B cell (primary cell): ENCODE measurements around the gene LIPT1. TPM values are rescaled to one million over a fixed set of nuclear protein-coding genes. Genes with fewer than 3 reads are reported as not detected.
A peak's percentile ranks its signal among the peaks of the same experiment; 100 is the strongest.

Experiments
- ATAC-seq: fragments of 200-7000 bp; cut with Tn5 transposase; one replicate; pipeline ENCODE4 v1.10.0; 2021; ENCODE audit warnings: low read depth, mild to moderate bottlenecking, moderate number of reproducible peaks, moderate library complexity
- CTCF ChIA-PET: fragments of 350-600 bp; sonication (Branson Sonifier 250); formaldehyde crosslinking; loops from one replicate; lab custom pipeline; 2021; ENCODE audit warnings: antibody characterized with exemption, inconsistent platforms; lab: Charles Lee
- POLR2A ChIA-PET: fragments of 350-600 bp; sonication (Branson Sonifier 250); formaldehyde crosslinking; loops from one replicate; lab custom pipeline; 2021; ENCODE audit warnings: antibody characterized with exemption; lab: Charles Lee
- DNase-seq: peaks from one replicate; pipeline ENCODE4 v3.0.0; 2013
- H2AFZ ChIP-seq: 2 replicates; pipeline ENCODE4 v1.6.1; 2012; ENCODE audit warnings: mild to moderate bottlenecking, low read depth, low read length; ENCODE audit not compliant: insufficient read depth, poor library complexity, severe bottlenecking
- H3K27ac ChIP-seq, 2 donors: 1 replicate in 1 of 2; 2 replicates in 1 of 2; pipeline ENCODE4 v1.5.1; 2012 to 2013; ENCODE audit warnings: low read length in 2 of 2, mild to moderate bottlenecking in 2 of 2, moderate library complexity in 1 of 2
- H3K27me3 ChIP-seq, 4 experiments: fragments of 200-600 bp in 1 of 4; sonication (generic) in 1 of 4; replicated peaks in 1 of 4; 1 replicate in 2 of 4; 2 replicates in 2 of 4; pipeline versions ENCODE4 v1.6.1 to v1.7.0; 2013 to 2016; ENCODE audit warnings: low read length in 3 of 4, mild to moderate bottlenecking in 2 of 4, mixed read lengths in 1 of 4, moderate library complexity in 1 of 4; ENCODE audit not compliant: insufficient read depth in 4 of 4, control insufficient read depth in 3 of 4; ENCODE audit errors: control extremely low read depth in 1 of 4
- H3K36me3 ChIP-seq, 2 experiments: replicated peaks in 1 of 2; 1 replicate in 1 of 2; 2 replicates in 1 of 2; pipeline versions ENCODE4 v1.6.1 to v1.7.1; 2013; ENCODE audit warnings: low read length in 1 of 2; ENCODE audit not compliant: insufficient read depth in 2 of 2, control insufficient read depth in 1 of 2; ENCODE audit errors: control extremely low read depth in 1 of 2, extremely low read depth in 1 of 2
- H3K4me1 ChIP-seq, 2 donors: fragments of 200-600 bp in 1 of 2; sonication (generic) in 1 of 2; 1 replicate in 1 of 2; 2 replicates in 1 of 2; pipeline versions ENCODE4 v1.5.1 to v1.6.1; 2013 to 2017; ENCODE audit warnings: low read length in 2 of 2; ENCODE audit not compliant: control insufficient read depth in 2 of 2, insufficient read depth in 2 of 2
- H3K4me2 ChIP-seq: replicated peaks from 2 replicates; pipeline ENCODE3; 2012; ENCODE audit warnings: mild to moderate bottlenecking, low read depth, low read length; ENCODE audit not compliant: poor library complexity, severe bottlenecking
- H3K4me3 ChIP-seq, 5 experiments: fragments of 200-600 bp in 1 of 5; sonication (generic) in 1 of 5; 1 replicate in 3 of 5; 2 replicates in 2 of 5; pipeline versions ENCODE4 v1.5.1 to v1.7.0; 2011 to 2016; ENCODE audit warnings: low read length in 4 of 5, mild to moderate bottlenecking in 4 of 5, low read depth in 2 of 5, control low read depth in 1 of 5, moderate library complexity in 1 of 5; ENCODE audit not compliant: insufficient read depth in 1 of 5; ENCODE audit errors: control extremely low read depth in 1 of 5, extremely low read depth in 1 of 5
- H3K79me2 ChIP-seq: fragments of 200-600 bp; sonication (generic); one replicate; pipeline ENCODE4 v1.6.0; 2016; ENCODE audit warnings: low read length; ENCODE audit not compliant: control insufficient read depth, insufficient read depth
- H3K9ac ChIP-seq: fragments of 200-600 bp; sonication (generic); 2 replicates; pipeline ENCODE4 v1.6.1; 2017; ENCODE audit warnings: mild to moderate bottlenecking, low read length, moderate library complexity
- H3K9me3 ChIP-seq, 3 donors: one replicate each; pipeline versions ENCODE4 v1.6.1 to v1.7.1; 2013; ENCODE audit warnings: low read length in 2 of 3; ENCODE audit not compliant: control insufficient read depth in 2 of 3, insufficient read depth in 1 of 3; ENCODE audit errors: control extremely low read depth in 1 of 3
- H4K20me1 ChIP-seq: 2 replicates; pipeline ENCODE4 v1.6.0; 2012; ENCODE audit warnings: mild to moderate bottlenecking, low read length; ENCODE audit not compliant: insufficient read depth, control insufficient read depth, poor library complexity, severe bottlenecking
- H3K27ac Mint-ChIP-seq: one replicate; pipeline ENCODE4 v1.8.0; 2021; ENCODE audit warnings: mixed read lengths
- H3K27me3 Mint-ChIP-seq: one replicate; pipeline ENCODE4 v1.8.0; 2021; ENCODE audit warnings: mixed read lengths
- H3K4me1 Mint-ChIP-seq: one replicate; pipeline ENCODE4 v1.8.0; 2021; ENCODE audit warnings: mixed read lengths
- H3K4me3 Mint-ChIP-seq: one replicate; pipeline ENCODE4 v1.8.0; 2021; ENCODE audit warnings: mixed read lengths
- H3K9me3 Mint-ChIP-seq: one replicate; pipeline ENCODE4 v1.8.0; 2022; ENCODE audit warnings: mixed read lengths; ENCODE audit not compliant: insufficient read depth
- CTCF ChIP-seq: fragments of 200-600 bp; IDR thresholded peaks from one replicate; pipeline ENCODE4 v1.8.0; 2022; ENCODE audit warnings: antibody characterized with exemption, mild to moderate bottlenecking
- EZH2 ChIP-seq: IDR thresholded peaks from 2 replicates; pipeline ENCODE4 v1.6.1; 2012; ENCODE audit warnings: borderline replicate concordance, low read depth, mild to moderate bottlenecking, moderate library complexity, low read length; ENCODE audit not compliant: insufficient read depth, poor library complexity, severe bottlenecking
- WGBS: methylation state at CpG from one replicate; pipeline ENCODE4 v1.1.5; 2013; ENCODE audit warnings: missing lambda C conversion rate; ENCODE audit not compliant: insufficient coverage; 5-methylcytosine and 5-hydroxymethylcytosine counted together
- intact Hi-C: fragments of 100-400 bp; cut with micrococcal nuclease; formaldehyde crosslinking; loops from one replicate; pipeline ENCODE4 v1.10.0; 2022
- polyA plus RNA-seq: library from polyadenylated mRNA; depleted of rRNA; stranded (reverse); fragments of >200 nt; gene quantifications from 2 replicates; pipeline ENCODE4 v1.2.3, GENCODE V29; 2012
- total RNA-seq, 2 donors: library from RNA; stranded (reverse); fragments of 120-200 nt in 1 of 2; gene quantifications; 1 replicate in 1 of 2; 2 replicates in 1 of 2; pipeline versions ENCODE4 v1.2.3 to v1.2.4, GENCODE V29; 2013 to 2022

LIPT1 gene
- total and polyA plus RNA-seq, 2 donors (not counting 1 experiment from before 2014, with no cell fraction given), result 12.2 to 24.3 TPM

- ChIA-PET CTCF (no interaction called here), POLR2A (no interaction called here)
- Histone ChIP-seq H3K9ac (no peak overlapping the region), H3K36me3 (peaks cover 4 to 7% of the 10 kb centered on the region in 2 experiments), H3K4me2 (no peak overlapping the region), H3K27ac (no peak overlapping the region), H3K27me3 (no peaks in the 10 kb centered on the region), H3K4me3 (no peak overlapping the region), H3K79me2 (no peaks in the 10 kb centered on the region), H4K20me1 (no peaks in the 10 kb centered on the region), H2AFZ (no peak overlapping the region), H3K4me1 (no peaks in the 10 kb centered on the region), H3K9me3 (peaks cover 0 to 8% (median 0%) of the 10 kb centered on the region in 3 donors)
- Mint-ChIP-seq H3K4me1 (no peaks in the 10 kb centered on the region), H3K4me3 (no peak overlapping the region), H3K27me3 (no peaks in the 10 kb centered on the region), H3K27ac (peak overlapping the region; percentile 3), H3K9me3 (no peaks in the 10 kb centered on the region)
- DNase-seq, result no peak
- no peak for TF ChIP-seq EZH2
- peak; percentile 16 for TF ChIP-seq CTCF
- ATAC-seq, result no peak
- intact Hi-C loops, result no loop called here
- 93% methylated on average over 2 of the region's 4 CpGs for WGBS
These were observed 47.4 kb downstream of the LIPT1 start for GRCh38 chr2:99201959-99202678.

GRCh38 chr2:99205491-99205890 lies 50.7 kb downstream of the LIPT1 start:
- Mint-ChIP-seq H3K4me1 (no peaks in the 10 kb centered on the region), H3K4me3 (no peak overlapping the region), H3K9me3 (no peaks in the 10 kb centered on the region), H3K27ac (no peak overlapping the region), H3K27me3 (no peaks in the 10 kb centered on the region)
- H3K4me2 ChIP-seq, result no peak overlapping the region
- ChIA-PET CTCF (no interaction called here), POLR2A (no interaction called here)
- intact Hi-C loops, result no loop called here
- no peaks in the 10 kb centered on the region for H3K36me3 ChIP-seq
- H3K27me3 ChIP-seq, result no peaks in the 10 kb centered on the region
- no peak for ATAC-seq
- peaks cover 0 to 8% (median 0%) of the 10 kb centered on the region in 3 donors for H3K9me3 ChIP-seq
- no peak for TF ChIP-seq EZH2
- TF ChIP-seq CTCF, result no peak
- no peaks in the 10 kb centered on the region for H3K4me1 ChIP-seq
- H3K9ac ChIP-seq, result no peak overlapping the region
- 98% methylated on average over 4 of the region's 5 CpGs for WGBS
- H3K79me2 ChIP-seq, result no peaks in the 10 kb centered on the region
- H4K20me1 ChIP-seq, result no peaks in the 10 kb centered on the region
- no peak for DNase-seq
- no peak overlapping the region for H2AFZ ChIP-seq
- H3K27ac ChIP-seq, result no peak overlapping the region
- H3K4me3 ChIP-seq, result no peak overlapping the region
